ENCODE data around the gene MRTFA.
A peak's percentile ranks its signal among the peaks of the same experiment; 100 is the strongest.

The MRTFA gene

DNA sequence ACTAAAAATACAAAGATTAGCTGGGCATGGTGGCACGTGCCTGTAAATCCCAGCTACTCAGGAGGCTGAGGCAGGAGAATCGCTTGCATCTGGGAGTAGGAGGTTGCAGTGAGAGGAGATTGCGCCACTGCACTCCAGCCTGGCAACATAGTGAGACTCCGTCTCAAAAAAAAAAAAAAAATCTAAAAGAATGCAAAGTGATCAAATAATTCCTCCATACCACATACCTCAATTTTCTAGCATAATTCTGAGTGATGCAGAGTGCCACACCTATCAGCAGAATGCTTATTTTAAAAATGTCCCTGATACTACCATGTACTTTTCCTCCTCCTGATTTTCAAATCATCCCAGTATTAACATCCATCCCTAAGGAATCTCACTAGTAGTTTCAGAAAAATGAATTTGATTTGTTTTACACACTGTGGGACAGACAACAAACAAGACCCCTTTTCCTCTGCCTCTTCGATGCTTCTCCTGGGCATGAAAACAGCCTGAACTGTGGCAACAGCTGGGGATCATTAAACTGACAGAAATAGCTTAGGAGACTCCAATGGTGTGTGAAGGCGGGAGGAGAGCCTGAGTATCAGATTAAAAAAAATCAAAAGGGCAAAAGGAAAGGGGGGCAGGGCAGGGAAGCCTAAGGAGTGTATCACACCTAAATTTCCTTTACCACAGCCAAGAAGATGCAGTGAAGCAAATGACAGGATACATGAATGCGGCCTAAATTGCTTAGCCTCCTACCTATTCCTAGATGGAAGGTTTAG is 151.4 kb downstream of the MRTFA start:
- peak; percentile 71 for DNase-seq

GRCh38 chr22:40482886-40483285 is 153.6 kb downstream of the MRTFA start:
- DNase-seq, result no peak

GRCh38 chr22:40482391-40482790 is 154.1 kb downstream of the MRTFA start:
- no peak for DNase-seq

- DNase-seq, result no peak
Measured at GRCh38 chr22:40480996-40481395, 155.5 kb downstream of the MRTFA start.

- no peak for DNase-seq
Measured at GRCh38 chr22:40479887-40480538, 156.5 kb downstream of the MRTFA start.

DNA sequence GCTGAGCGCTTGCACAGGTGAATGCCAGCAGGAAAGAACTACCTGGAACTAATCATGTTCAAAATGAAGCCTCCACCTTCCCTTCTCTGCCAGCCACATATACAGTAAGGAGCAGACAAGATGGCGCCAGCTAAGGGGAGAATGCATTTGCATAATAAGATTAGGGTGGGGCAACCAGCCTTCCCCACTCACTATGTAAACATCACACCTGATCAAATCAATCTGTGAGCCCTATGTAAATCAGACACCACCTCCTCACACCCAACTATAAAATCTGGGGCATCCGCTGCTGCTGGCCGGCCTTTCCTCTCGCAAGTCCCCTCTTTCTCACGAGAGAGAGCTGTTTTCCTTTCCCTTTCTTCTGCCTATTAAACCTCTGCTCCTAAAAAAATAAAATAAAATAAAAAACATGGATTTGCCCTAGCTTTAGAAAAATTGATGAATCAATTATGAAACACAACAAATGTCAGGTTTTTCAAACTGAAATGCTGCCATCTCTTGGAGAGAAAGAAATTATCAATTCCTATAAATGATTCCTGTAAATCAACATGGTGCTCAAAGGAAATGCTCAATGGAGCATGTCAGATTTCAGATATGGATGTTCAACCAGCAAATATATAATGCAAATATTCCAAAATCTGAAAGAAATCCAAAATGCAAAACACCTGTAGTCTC is 157.3 kb downstream of the MRTFA start:
- DNase-seq, result no peak

GRCh38 chr22:40478338-40479125 is 158.0 kb downstream of the MRTFA start:
- DNase-seq, result no peak

GRCh38 chr22:40477683-40478337 is 158.7 kb downstream of the MRTFA start:
- no peak for DNase-seq

DNA sequence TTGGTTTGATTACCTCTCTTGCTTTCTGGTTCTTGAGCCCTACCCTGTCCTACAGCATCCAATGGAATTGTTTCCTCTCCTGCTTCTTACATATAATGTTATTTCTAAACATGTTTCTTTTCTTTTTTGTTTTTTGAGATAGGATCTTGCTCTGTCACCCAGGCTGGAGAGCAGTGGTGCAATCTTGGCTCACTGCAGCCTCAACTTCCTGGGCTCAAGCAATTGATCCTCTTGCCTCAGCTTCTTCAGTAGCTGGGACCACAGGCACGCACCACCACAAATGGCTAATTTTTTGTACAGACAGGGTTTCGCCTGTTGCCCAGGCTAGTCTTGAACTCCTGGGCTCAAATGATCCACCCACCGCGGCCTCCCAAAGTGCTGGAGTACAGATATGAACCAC is 160.2 kb downstream of the MRTFA start:
- no peak for DNase-seq

DNA sequence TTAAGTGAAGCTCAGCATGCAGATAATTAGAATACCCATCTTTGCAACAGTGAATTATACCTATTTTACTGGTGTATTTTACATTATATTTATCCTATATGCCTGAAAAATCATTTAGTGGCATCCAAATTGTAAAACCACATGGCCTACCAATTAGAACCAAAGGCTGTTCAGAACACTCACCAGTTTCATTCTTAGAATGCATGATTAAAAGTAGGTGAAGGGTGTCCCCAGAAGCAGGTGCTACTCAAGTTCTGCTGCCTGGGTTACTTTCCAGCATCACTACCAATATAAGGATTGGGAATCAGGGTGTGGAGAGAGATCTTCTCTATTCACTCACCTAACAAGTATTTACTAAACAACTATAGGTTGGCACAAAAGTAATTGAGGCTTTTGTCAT is 162.8 kb downstream of the MRTFA start:
- no peak for DNase-seq

DNA sequence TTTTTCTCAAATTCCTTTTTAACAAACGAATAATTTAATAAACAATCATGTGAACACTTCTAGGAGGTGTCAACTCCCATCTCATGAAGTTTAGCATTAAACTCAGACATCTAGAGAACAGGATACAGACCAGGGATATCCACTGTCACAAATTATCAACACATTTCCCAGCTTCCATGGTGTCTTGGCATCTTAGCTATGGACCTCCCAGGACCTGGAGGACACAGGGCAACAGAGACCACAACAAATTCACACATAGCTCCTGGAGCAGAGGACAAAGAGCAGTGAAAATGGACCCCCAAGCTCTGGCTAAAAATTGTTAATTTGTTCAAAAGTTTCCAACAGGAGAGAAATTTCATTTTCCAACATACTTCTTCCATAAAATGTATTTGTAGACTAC is 163.9 kb downstream of the MRTFA start:
- no peak for DNase-seq

- DNase-seq, result no peak
Measured at GRCh38 chr22:40472051-40472450, 164.5 kb downstream of the MRTFA start.

DNA sequence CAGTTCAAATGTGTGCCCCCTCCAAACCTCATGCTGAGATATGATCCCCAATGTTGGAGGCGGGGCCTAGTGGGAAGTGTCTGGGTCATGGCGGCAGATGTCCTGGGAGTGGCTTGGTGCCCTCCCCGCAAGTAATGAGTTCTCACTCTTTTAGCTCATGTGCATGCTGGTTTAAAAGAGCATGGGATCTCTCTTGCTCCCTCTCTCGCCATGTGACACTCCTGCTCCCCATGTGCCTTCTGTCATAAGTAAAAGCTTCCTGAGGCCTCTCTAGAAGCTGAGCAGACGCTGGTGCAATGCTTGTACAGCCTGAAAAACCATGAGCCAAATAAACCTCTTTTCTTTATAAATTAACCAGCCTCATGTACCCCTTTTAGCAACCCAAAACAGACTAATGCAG is 167.3 kb downstream of the MRTFA start:
- no peak for DNase-seq

GRCh38 chr22:40468616-40469015 is 167.9 kb downstream of the MRTFA start:
- DNase-seq, result no peak

DNA sequence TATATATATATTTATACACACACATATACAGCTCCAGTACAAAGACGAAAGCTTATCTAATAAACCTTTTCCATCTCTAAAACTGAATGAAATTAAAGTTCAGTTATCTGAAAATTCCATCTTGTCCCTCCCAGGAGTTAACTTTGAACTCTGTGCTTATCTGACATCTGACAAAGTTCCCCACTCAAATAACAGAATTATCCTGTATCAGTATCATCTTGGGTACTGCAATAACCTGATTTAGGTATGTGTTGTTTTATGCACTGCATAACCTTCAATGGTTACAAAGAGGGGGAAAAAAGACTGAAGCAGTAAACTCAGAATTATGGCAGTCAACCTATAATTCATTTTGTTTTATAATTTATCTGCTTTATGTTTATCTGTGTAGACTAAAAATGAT is 169.5 kb downstream of the MRTFA start:
- no peak for DNase-seq

- no peak for DNase-seq
Measured at GRCh38 chr22:40463683-40464082, 172.8 kb downstream of the MRTFA start.

- no peak for DNase-seq
Measured at GRCh38 chr22:40463017-40463631, 173.4 kb downstream of the MRTFA start.

DNA sequence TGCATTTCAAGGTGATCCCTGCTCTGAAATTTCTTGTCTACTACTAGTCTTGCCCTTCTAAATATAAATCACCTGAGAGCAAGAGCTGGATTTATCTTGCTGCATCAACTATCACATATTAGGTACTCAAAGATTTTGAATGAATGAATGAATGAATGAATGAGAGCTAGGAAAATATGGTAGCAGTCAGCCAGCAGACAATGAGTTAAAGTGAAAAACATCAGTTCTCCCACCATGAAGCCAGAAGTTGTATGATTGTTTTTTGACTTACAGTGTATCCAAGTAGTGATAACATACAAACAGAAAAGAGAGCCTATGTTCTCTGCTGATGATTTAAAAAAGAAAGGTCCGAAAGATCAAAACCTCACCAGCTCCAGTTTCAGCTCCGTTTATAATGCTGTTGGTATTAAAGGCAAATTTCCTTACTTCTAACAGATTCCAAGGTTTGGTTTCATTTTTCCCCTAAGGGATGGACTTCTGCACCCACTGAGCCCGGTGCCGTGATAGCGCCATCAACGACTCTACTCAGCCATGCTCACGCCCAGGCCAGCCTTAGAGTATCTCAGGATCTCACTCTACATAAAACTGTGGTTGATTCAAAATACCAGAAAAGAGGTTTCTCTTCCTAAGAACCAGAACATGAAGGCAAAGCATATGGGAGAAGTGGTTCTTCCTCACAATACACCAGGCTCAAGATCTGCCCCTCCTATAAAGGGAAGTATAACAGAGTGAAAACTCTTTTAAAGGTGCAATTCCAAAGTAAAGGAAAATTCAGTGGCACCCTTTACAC is 174.1 kb downstream of the MRTFA start:
- no peak for DNase-seq

- no peak for DNase-seq
Measured at GRCh38 chr22:40453671-40454070, 182.8 kb downstream of the MRTFA start.

- DNase-seq, result no peak
Measured at GRCh38 chr22:40452730-40453487, 183.6 kb downstream of the MRTFA start.

GRCh38 chr22:40451210-40451609 is 185.3 kb downstream of the MRTFA start:
- no peak for DNase-seq

Data from NCI-H1694 (cell line).